ENCODE data around the gene SLC37A4.

The SLC37A4 gene

GRCh38 chr11:119055901-119056300 lies 25.2 kb upstream of the SLC37A4 start:
- no peak overlapping the region for H4K8ac ChIP-seq (ENCODE audit: low read depth, low read length)
- peak overlapping the region; percentile 99 for H3K56ac ChIP-seq (ENCODE audit: low read length)
- H3K4me2 ChIP-seq (ENCODE audit: low read length), result peak overlapping the region; percentile 98
- peak overlapping the region; percentile 78 for H2AK5ac ChIP-seq (ENCODE audit: low read length)
- H3K79me2 ChIP-seq (ENCODE audit: control insufficient read depth, insufficient read depth, low read length), result peaks cover 18% of the 10 kb centered on the region
- H3K4me3 ChIP-seq (ENCODE audit: low read length), result peak overlapping the region; percentile 92
- H2BK15ac ChIP-seq (replicated peaks; ENCODE audit: low read depth), result no peak overlapping the region
- peaks cover 25% of the 10 kb centered on the region for H3K36me3 ChIP-seq (ENCODE audit: control insufficient read depth, insufficient read depth, low read length)
- no peak overlapping the region for H3K23ac ChIP-seq (ENCODE audit: low read length)
- H3K4me1 ChIP-seq (ENCODE audit: control insufficient read depth, low read depth, low read length), result peaks cover 4% of the 10 kb centered on the region
- no peak overlapping the region for H2BK5ac ChIP-seq (ENCODE audit: low read length)
- WGBS (ENCODE audit: extremely low coverage, insufficient coverage, low lambda C conversion rate), result no CpG with 5 or more reads among the region's 6 CpGs
- no peaks in the 10 kb centered on the region for H3K27me3 ChIP-seq (ENCODE audit: insufficient read depth, low read length, poor library complexity)
- H3K18ac ChIP-seq (ENCODE audit: low read length), result no peak overlapping the region
- H3K27ac ChIP-seq (ENCODE audit: low read depth, low read length), result peak overlapping the region; percentile 96
- H3K4ac ChIP-seq (ENCODE audit: low read depth, low read length), result no peak overlapping the region
- no peak overlapping the region for H4K5ac ChIP-seq (ENCODE audit: low read length)
- H3K79me1 ChIP-seq (ENCODE audit: low read length), result peaks cover 29% of the 10 kb centered on the region
- DNase-seq, result peak; percentile 52
- peak overlapping the region; percentile 95 for H3K9ac ChIP-seq (ENCODE audit: low read length)
- H2BK120ac ChIP-seq (ENCODE audit: low read depth, low read length), result no peak overlapping the region

DNA sequence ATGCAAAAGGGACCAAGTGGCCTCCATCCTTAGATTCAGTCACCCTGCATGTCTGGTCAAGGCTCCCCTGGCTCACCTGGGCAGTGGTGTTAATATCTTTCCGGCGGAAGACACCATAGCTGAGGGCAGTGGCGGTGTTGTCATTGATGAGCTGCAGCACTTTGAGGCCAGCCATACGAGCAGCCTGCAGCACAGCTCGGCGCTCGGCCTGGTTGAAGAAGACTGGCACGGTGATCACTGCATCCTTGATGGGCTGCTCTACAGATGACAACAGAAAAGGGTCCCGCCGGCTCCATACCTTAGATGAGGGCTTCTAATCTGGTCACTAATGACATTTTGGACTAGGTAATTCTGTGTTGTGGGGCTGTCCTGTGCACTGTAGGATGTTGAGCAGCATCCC lies 23.7 kb upstream of the SLC37A4 start:
- H3K4me2 ChIP-seq (ENCODE audit: low read length), result no peak overlapping the region
- no CpG with 5 or more reads among the region's 10 CpGs for WGBS (ENCODE audit: extremely low coverage, insufficient coverage, low lambda C conversion rate)
- no peak overlapping the region for H2BK15ac ChIP-seq (replicated peaks; ENCODE audit: low read depth)
- no peak overlapping the region for H3K4me3 ChIP-seq (ENCODE audit: low read length)
- no peak overlapping the region for H3K4ac ChIP-seq (ENCODE audit: low read depth, low read length)
- peaks cover 31% of the 10 kb centered on the region for H3K36me3 ChIP-seq (ENCODE audit: control insufficient read depth, insufficient read depth, low read length)
- peaks cover 29% of the 10 kb centered on the region for H3K79me1 ChIP-seq (ENCODE audit: low read length)
- no peak overlapping the region for H4K5ac ChIP-seq (ENCODE audit: low read length)
- H3K4me1 ChIP-seq (ENCODE audit: control insufficient read depth, low read depth, low read length), result peaks cover 4% of the 10 kb centered on the region
- no peak overlapping the region for H3K23ac ChIP-seq (ENCODE audit: low read length)
- H2BK5ac ChIP-seq (ENCODE audit: low read length), result no peak overlapping the region
- H3K9ac ChIP-seq (ENCODE audit: low read length), result no peak overlapping the region
- no peak overlapping the region for H2AK5ac ChIP-seq (ENCODE audit: low read length)
- no peak overlapping the region for H2BK120ac ChIP-seq (ENCODE audit: low read depth, low read length)
- no peak overlapping the region for H3K56ac ChIP-seq (ENCODE audit: low read length)
- no peak overlapping the region for H3K18ac ChIP-seq (ENCODE audit: low read length)
- DNase-seq, result no peak
- H4K8ac ChIP-seq (ENCODE audit: low read depth, low read length), result no peak overlapping the region
- H3K79me2 ChIP-seq (ENCODE audit: control insufficient read depth, insufficient read depth, low read length), result peaks cover 18% of the 10 kb centered on the region
- no peak overlapping the region for H3K27ac ChIP-seq (ENCODE audit: low read depth, low read length)
- H3K27me3 ChIP-seq (ENCODE audit: insufficient read depth, low read length, poor library complexity), result no peaks in the 10 kb centered on the region

DNA sequence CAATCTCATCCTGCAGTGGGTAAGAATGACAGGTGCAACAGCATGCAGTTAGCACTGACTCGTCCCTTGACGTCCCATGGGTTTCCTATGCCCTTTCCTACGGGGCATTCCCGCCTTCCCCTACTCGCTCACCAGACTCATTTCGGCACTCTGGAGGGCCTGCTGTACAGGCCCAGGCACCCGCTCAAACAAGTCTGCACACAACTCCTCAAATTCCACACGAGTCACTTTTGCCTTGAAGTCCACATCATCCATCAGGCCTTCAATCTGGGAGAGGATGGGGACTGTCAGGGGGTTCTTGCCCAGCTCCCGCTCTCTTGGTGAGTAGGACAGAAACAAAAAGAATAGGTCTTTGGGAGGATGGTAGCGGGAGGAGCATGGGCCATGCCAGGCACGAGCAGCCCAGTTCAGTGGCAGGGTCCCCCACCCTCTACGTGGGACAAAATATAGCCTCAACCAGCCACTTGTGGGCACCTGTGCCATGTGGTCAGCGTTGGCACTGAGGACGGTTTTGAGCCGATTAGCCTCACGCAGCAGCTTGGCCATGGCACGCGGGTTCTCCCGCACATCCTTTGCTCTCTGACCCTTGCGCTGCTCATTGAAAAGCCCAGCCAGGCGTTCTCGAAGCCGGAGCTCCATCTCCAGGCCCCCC lies 21.6 kb upstream of the SLC37A4 start:
- peaks cover 4% of the 10 kb centered on the region for H3K4me1 ChIP-seq (ENCODE audit: control insufficient read depth, low read depth, low read length)
- no peak overlapping the region for H3K27ac ChIP-seq (ENCODE audit: low read depth, low read length)
- H3K4me3 ChIP-seq (ENCODE audit: low read length), result no peak overlapping the region
- no peak overlapping the region for H2BK5ac ChIP-seq (ENCODE audit: low read length)
- no peak overlapping the region for H4K5ac ChIP-seq (ENCODE audit: low read length)
- H3K18ac ChIP-seq (ENCODE audit: low read length), result no peak overlapping the region
- DNase-seq, result no peak
- H3K4me2 ChIP-seq (ENCODE audit: low read length), result no peak overlapping the region
- peaks cover 45% of the 10 kb centered on the region for H3K36me3 ChIP-seq (ENCODE audit: control insufficient read depth, insufficient read depth, low read length)
- H3K79me2 ChIP-seq (ENCODE audit: control insufficient read depth, insufficient read depth, low read length), result peaks cover 18% of the 10 kb centered on the region
- H3K27me3 ChIP-seq (ENCODE audit: insufficient read depth, low read length, poor library complexity), result no peaks in the 10 kb centered on the region
- H3K56ac ChIP-seq (ENCODE audit: low read length), result no peak overlapping the region
- no peak overlapping the region for H3K9ac ChIP-seq (ENCODE audit: low read length)
- no peak overlapping the region for H3K23ac ChIP-seq (ENCODE audit: low read length)
- no peak overlapping the region for H3K4ac ChIP-seq (ENCODE audit: low read depth, low read length)
- no peak overlapping the region for H2AK5ac ChIP-seq (ENCODE audit: low read length)
- peaks cover 29% of the 10 kb centered on the region for H3K79me1 ChIP-seq (ENCODE audit: low read length)
- no peak overlapping the region for H2BK120ac ChIP-seq (ENCODE audit: low read depth, low read length)
- no peak overlapping the region for H4K8ac ChIP-seq (ENCODE audit: low read depth, low read length)
- H2BK15ac ChIP-seq (replicated peaks; ENCODE audit: low read depth), result no peak overlapping the region
- WGBS (ENCODE audit: extremely low coverage, insufficient coverage, low lambda C conversion rate), result no CpG with 5 or more reads among the region's 23 CpGs

DNA sequence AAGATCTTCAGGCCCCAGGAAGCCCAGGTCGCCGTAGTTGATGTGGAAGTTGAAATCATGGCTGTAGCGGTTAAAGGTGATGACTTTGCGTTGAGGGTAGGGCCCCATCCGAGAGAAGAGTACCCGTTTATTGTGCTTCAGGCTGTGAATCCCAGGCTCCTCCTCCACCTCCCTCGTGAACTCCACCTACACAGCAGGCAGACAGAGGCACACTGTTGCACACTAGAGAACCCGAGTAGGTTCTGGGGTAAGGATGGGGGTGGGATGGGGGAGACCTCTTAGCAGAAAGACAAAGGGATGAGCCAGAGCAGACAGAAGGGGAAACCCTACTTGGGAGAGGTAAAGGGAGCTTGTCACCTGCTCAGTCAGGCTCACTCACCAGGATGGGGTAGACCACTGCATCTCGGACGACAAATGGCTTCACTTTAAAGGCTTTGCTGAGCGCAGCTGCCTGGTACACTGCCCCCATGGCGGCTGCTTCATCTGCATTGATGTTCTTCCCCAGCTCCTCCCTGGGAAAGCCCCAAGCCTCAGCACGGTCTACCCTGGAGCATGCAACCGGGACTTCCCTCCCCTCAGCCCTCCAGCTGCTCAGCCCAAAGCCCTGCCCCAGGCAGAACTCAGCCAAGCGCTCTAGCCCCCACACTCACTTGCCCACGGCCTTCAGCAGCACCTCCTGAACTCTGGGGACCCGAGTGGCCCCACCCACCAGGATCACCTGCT lies 20.9 kb upstream of the SLC37A4 start:
- H3K79me1 ChIP-seq (ENCODE audit: low read length), result peaks cover 29% of the 10 kb centered on the region
- peaks cover 4% of the 10 kb centered on the region for H3K4me1 ChIP-seq (ENCODE audit: control insufficient read depth, low read depth, low read length)
- peaks cover 18% of the 10 kb centered on the region for H3K79me2 ChIP-seq (ENCODE audit: control insufficient read depth, insufficient read depth, low read length)
- H3K56ac ChIP-seq (ENCODE audit: low read length), result no peak overlapping the region
- no CpG with 5 or more reads among the region's 17 CpGs for WGBS (ENCODE audit: extremely low coverage, insufficient coverage, low lambda C conversion rate)
- no peak overlapping the region for H4K5ac ChIP-seq (ENCODE audit: low read length)
- no peak overlapping the region for H3K4me2 ChIP-seq (ENCODE audit: low read length)
- no peak overlapping the region for H3K27ac ChIP-seq (ENCODE audit: low read depth, low read length)
- H2AK5ac ChIP-seq (ENCODE audit: low read length), result no peak overlapping the region
- no peaks in the 10 kb centered on the region for H3K27me3 ChIP-seq (ENCODE audit: insufficient read depth, low read length, poor library complexity)
- H3K36me3 ChIP-seq (ENCODE audit: control insufficient read depth, insufficient read depth, low read length), result peaks cover 47% of the 10 kb centered on the region
- no peak overlapping the region for H2BK5ac ChIP-seq (ENCODE audit: low read length)
- H4K8ac ChIP-seq (ENCODE audit: low read depth, low read length), result no peak overlapping the region
- no peak overlapping the region for H3K4ac ChIP-seq (ENCODE audit: low read depth, low read length)
- no peak overlapping the region for H3K23ac ChIP-seq (ENCODE audit: low read length)
- no peak for DNase-seq
- H2BK120ac ChIP-seq (ENCODE audit: low read depth, low read length), result no peak overlapping the region
- H3K9ac ChIP-seq (ENCODE audit: low read length), result no peak overlapping the region
- no peak overlapping the region for H3K18ac ChIP-seq (ENCODE audit: low read length)
- H2BK15ac ChIP-seq (replicated peaks; ENCODE audit: low read depth), result no peak overlapping the region
- H3K4me3 ChIP-seq (ENCODE audit: low read length), result no peak overlapping the region

GRCh38 chr11:119049081-119049480 lies 18.4 kb upstream of the SLC37A4 start:
- H2BK15ac ChIP-seq (replicated peaks; ENCODE audit: low read depth), result no peak overlapping the region
- H3K79me1 ChIP-seq (ENCODE audit: low read length), result peaks cover 8% of the 10 kb centered on the region
- H3K4me3 ChIP-seq (ENCODE audit: low read length), result no peak overlapping the region
- no peak overlapping the region for H3K56ac ChIP-seq (ENCODE audit: low read length)
- H3K23ac ChIP-seq (ENCODE audit: low read length), result no peak overlapping the region
- no peak overlapping the region for H3K4ac ChIP-seq (ENCODE audit: low read depth, low read length)
- no peak overlapping the region for H2BK120ac ChIP-seq (ENCODE audit: low read depth, low read length)
- H3K36me3 ChIP-seq (ENCODE audit: control insufficient read depth, insufficient read depth, low read length), result peaks cover 36% of the 10 kb centered on the region
- no peak overlapping the region for H3K9ac ChIP-seq (ENCODE audit: low read length)
- no peaks in the 10 kb centered on the region for H3K4me1 ChIP-seq (ENCODE audit: control insufficient read depth, low read depth, low read length)
- no peak overlapping the region for H2AK5ac ChIP-seq (ENCODE audit: low read length)
- no peak overlapping the region for H3K27ac ChIP-seq (ENCODE audit: low read depth, low read length)
- H4K8ac ChIP-seq (ENCODE audit: low read depth, low read length), result no peak overlapping the region
- no peaks in the 10 kb centered on the region for H3K27me3 ChIP-seq (ENCODE audit: insufficient read depth, low read length, poor library complexity)
- H3K18ac ChIP-seq (ENCODE audit: low read length), result no peak overlapping the region
- no peaks in the 10 kb centered on the region for H3K79me2 ChIP-seq (ENCODE audit: control insufficient read depth, insufficient read depth, low read length)
- WGBS (ENCODE audit: extremely low coverage, insufficient coverage, low lambda C conversion rate), result no CpG with 5 or more reads among the region's 7 CpGs
- DNase-seq, result no peak
- no peak overlapping the region for H4K5ac ChIP-seq (ENCODE audit: low read length)
- H2BK5ac ChIP-seq (ENCODE audit: low read length), result no peak overlapping the region
- no peak overlapping the region for H3K4me2 ChIP-seq (ENCODE audit: low read length)
